Uterus (tissue), 4 donors: ENCODE data around the gene CBX8. TPM values are rescaled to one million over a fixed set of nuclear protein-coding genes. Genes with fewer than 3 reads are reported as not detected.

Experiments
- total RNA-seq, 4 donors: library from RNA; depleted of rRNA in 3 of 4; stranded (reverse); fragments of >200 nt in 3 of 4; gene quantifications; one replicate each; pipeline versions ENCODE4 v1.1.0 to v1.2.4, GENCODE V29; 2014 to 2023
- donor health status: DM: yes; HTN: yes; CAD: no.

The CBX8 gene
- total RNA-seq, 4 donors from 2014 or later: 1.8 to 10.7 (median 2.6) TPM; not detected in 1

Other genes starting within 250 kb of the CBX8 start
- gene RBFOX3, start 186.0 kb downstream of the CBX8 start, total RNA-seq: 1 to 10 TPM in 3 of 4 donors, under 1 TPM in 1; 0.69 to 5.3 (median 2.7) TPM
- gene ENPP7, start 66.1 kb downstream of the CBX8 start, total RNA-seq: not detected
- gene CBX2, start 18.9 kb downstream of the CBX8 start, total RNA-seq: 10 to 100 TPM in 1 of 4 donors, 1 to 10 TPM in 2, not detected in 1; 1.0 to 14.9 (median 4.6) TPM
- 1 to 10 TPM in 2 of 4 donors, under 1 TPM in 2; 0.26 to 8.4 (median 3.5) TPM for gene CBX4, start 42.4 kb upstream of the CBX8 start, total RNA-seq
- gene TBC1D16, start 238.8 kb upstream of the CBX8 start, total RNA-seq: 10 to 100 TPM in 2 of 4 donors, 1 to 10 TPM in 2; 3.8 to 58.2 (median 18.3) TPM
- 10 to 100 TPM in 1 of 4 donors, 1 to 10 TPM in 2, under 1 TPM in 1; 0.88 to 16.6 (median 4.8) TPM for gene CCDC40, start 239.6 kb upstream of the CBX8 start, total RNA-seq